ENCODE results near the gene DGUOK.

GRCh38 chr2:73910873-73911547 is 15.7 kb upstream of the DGUOK start:
- no peak for TF ChIP-seq CTCF (IDR thresholded peaks at IDR 0.05)
- no peak for TF ChIP-seq POLR2A (IDR thresholded peaks at IDR 0.05)
- TF ChIP-seq POLR2AphosphoS5 (IDR thresholded peaks at IDR 0.05): no peak

All from prostate gland (tissue), 2 donors.